ENCODE measurements around the gene OR1F1. TPM values are rescaled to one million over a fixed set of nuclear protein-coding genes. Genes with fewer than 3 reads are reported as not detected.

OR1F1 gene
- total RNA-seq, 4 donors from 2014 or later, result not detected

DNA sequence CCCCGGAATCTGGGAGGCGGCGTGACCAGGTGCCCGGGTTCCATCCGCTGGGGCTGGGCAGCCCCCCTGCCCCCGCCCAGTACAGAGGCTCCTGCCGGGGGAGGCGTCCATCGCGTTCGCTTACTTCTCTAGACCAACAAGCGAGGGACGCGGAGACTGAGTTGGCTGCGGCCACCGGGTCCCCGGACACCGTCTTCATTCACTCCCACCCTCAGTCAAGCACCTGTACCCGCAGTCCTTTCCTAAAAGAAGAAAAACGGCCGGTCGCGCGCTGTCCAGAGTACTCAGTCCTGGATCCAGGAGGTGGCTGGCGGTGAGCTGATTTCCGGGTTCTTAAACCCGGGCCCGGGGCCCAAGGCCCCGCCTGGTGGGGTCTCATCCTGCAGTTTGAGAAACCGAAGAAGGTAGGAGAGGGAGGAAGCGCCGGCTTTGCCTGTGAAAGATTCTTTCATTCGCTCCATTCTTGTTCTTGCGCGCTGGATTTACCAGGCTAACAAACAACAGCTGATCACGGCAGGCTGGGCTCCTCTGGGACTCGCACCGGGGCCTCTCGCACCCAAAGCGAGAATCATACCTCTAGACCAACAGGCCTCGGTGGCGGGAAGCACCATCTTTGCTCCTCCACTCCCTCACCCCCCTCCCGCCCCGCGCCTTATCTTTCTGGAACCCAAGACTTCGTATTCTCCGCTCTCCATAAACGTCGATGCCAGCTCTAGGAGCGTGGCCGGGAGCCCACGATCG, 17.4 kb upstream of the OR1F1 start:
- no peak for ATAC-seq (ENCODE audit: low FRiP score)
- TF ChIP-seq, protein P1, sequence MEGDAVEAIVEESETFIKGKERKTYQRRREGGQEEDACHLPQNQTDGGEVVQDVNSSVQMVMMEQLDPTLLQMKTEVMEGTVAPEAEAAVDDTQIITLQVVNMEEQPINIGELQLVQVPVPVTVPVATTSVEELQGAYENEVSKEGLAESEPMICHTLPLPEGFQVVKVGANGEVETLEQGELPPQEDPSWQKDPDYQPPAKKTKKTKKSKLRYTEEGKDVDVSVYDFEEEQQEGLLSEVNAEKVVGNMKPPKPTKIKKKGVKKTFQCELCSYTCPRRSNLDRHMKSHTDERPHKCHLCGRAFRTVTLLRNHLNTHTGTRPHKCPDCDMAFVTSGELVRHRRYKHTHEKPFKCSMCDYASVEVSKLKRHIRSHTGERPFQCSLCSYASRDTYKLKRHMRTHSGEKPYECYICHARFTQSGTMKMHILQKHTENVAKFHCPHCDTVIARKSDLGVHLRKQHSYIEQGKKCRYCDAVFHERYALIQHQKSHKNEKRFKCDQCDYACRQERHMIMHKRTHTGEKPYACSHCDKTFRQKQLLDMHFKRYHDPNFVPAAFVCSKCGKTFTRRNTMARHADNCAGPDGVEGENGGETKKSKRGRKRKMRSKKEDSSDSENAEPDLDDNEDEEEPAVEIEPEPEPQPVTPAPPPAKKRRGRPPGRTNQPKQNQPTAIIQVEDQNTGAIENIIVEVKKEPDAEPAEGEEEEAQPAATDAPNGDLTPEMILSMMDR (IDR thresholded peaks at IDR 0.05), result no peak
- no peak for DNase-seq (ENCODE audit: low spot score)

DNA sequence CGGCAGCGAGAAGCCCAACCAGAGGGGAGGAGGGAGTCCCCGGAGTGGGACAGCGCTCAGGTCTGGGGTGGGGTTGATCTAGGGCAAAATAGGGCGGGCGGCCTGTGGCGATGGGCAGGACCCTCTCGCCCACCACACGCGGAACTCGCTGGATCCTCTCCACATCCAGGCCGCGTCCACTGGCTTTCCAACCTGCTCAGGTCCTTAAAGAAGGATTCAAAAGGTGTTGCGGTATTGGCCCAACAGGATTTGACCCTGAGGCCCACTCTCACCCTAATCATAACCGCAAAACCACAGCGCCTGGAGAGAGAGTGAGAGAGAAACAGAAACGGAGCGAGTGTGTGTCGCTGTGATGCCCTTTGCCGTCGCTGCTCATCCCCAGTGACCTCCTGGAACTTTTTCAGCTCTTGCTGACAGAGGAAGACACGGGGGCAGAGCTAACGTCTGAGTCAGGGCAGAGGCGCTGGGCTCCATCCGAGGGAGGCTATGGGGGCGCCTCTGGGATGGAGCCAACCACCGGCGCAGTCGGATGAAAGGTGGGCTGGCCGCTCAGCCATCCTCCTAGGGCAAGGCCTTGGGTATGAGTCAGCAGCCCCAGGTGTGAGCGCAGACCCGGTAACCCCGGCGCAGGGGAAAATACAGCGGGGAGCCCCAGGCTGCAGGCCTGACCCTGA, 16.7 kb upstream of the OR1F1 start:
- TF ChIP-seq, protein P1 (IDR thresholded peaks at IDR 0.05), result no peak
- ATAC-seq (ENCODE audit: low FRiP score), result no peak
- DNase-seq (ENCODE audit: low spot score), result no peak

DNA sequence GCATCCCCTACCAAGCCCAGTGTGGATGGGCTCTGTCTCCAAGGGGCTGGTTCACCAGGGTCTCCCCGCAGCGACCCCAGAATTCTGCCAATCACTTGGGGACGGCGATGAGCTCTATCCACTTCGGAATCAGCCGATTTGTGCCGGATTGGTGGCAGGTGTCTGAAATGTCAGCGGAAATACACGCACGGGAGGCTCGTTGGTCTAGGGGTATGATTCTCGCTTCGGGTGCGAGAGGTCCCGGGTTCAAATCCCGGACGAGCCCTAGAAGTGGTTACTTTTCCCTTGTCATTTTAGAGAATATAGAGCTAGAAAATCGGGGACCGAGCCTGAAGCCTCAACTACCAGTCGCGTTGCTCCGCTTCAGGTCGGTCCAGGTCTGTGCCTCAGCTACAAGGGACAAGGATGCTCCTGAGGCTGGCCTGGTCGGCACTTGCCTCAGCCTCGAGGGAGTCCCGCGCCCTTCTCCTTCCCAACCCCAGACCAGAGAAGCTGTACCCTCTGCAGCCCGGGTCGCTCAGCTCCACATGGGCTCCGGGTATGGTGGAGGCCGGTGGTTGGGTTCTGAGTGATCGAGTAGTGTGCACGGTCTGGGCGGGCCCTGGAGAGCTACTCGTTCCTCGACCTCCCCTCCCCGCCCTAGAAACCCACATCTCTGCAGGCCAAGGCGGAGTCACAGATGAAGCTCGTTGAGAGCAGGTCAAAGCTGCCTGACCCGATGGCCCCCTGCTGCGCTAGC, 16.0 kb upstream of the OR1F1 start:
- no peak for DNase-seq (ENCODE audit: low spot score)
- no peak for ATAC-seq (ENCODE audit: low FRiP score)
- TF ChIP-seq, protein P1 (IDR thresholded peaks at IDR 0.05), result no peak

DNA sequence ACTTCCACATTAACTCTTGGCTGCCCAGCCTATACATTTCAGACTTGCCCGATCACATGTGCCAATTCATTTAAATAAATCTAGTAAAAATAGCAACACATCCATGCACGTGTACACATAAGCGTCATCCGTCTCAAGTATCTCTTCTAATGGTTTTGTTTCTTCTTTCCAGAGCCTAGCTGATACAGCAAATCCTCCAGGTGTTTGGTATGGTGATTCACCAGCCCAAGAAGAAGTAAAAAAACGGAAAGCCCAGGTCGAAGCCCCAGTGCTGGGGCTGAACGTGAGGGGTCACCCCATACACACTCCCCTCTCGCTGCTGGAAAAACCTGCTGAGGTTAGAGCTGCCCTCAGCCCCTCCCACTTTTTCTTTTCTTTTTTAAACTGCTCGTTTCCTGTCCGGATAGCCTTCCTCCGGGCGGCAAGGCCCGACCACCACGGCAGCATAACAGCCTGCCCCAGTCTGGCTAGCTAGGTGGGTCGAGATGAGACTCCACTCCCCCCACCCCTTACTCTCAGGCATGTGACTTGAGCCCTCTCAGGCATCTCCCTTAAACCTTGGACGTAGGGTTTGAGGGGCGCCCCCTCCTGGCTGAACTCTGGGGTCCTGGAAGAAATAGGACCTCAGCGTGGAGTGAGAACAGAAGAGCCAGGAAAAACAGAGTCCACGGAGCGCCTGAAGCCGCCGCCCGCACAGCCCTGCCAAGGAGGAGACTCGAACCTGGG, 13.9 kb upstream of the OR1F1 start:
- TF ChIP-seq, protein P1 (IDR thresholded peaks at IDR 0.05), result no peak
- no peak for ATAC-seq (ENCODE audit: low FRiP score)
- no peak for DNase-seq (ENCODE audit: low spot score)

DNA sequence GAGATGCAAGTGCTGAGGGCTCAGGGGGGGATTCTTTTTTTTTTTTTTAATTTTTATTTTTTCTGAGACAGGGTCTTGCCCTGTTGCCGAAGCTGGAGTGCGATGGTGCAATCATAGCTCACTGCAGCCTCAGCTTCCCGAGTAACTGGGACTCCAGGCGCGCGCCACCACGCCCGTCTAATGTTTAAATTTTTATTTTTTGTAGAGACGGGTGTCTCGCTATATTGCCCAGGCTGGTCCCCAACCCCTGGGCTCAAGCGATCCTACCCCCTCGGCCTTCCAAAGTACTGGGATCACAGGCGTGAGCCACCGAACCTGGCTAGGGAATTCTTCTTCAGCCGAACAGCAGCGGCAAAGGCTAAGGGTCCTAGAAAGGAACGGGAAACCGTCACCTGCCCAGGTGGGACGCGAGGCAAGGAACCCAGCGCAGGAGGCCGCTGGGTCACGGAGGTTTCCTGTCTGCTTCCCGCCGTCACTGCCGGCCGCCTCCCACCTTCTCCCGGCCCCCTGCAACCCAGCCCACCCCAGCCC, 13.3 kb upstream of the OR1F1 start:
- DNase-seq (ENCODE audit: low spot score) (no peak), ATAC-seq (ENCODE audit: low FRiP score) (no peak)
- TF ChIP-seq, protein P1 (IDR thresholded peaks at IDR 0.05), result no peak
